Suppressor macrophage treated with lipopolysaccharide for 4 hours (primary cell): Measurements from ENCODE around the gene ESAM.

Experiments used
- DNase-seq: peaks from one replicate; pipeline ENCODE4 v3.0.0-alpha.2; 2020

Gene ESAM

DNA sequence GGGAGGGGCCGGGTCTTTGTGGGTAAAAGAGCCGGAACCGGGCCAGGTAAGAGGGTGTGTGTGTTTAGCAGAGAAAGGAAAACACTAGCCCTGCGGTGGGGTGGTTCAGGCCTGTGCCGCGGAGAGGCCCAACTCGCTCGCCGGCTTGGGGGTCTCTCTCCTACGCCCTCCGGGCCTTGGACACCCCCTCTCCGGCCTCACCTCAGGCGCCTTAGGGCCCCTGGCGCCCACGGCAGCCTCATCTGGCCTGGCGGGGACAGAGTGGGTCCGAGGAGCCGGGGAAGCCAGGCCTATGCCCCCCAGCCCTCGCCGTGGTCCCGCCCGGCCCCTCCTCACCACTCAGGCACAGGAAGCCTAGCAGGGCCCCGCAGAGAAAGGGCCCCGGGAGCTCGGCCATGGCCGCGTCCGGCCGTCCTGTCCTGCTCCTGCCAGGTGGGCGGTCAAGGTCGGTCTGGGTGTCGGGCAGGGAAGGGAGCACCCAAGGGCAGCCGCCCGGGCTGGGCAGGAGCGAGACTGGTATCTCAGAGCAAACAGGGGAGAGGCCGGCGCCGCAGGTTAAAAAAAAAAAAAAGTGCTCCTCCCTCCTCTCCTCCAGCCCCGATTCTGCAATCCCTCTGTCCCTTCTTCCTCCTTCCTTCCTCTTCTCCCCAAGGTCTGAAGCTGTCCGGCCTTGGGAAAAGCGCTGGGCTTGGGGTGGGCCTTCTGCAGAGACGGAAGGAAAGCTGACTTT lies 10.2 kb downstream of the ESAM start, which contains the start of gene VSIG2:
Gene VSIG2, minus strand, starts transcription at position 515 of the 730 bp plus-strand sequence. Its CDS starts 118 bp downstream, at position 397.
- DNase-seq: no peak

DNA sequence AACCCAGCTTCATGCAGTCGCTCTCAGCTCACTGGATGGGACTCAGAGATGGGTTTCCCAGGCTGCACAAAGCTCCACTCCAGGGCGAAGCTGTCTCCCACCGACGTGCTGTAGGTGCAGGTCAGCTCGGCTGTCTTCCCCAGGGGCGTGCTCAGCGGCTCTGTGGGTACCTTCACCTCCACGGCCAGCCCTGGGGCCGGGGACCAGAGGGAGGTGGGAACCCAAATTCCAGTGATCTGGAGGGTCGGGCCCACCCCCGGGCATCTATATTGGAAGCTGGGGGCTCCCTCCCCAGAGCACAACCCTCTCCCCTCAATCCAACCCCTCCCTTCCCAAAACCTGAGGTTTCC lies 10.7 kb downstream of the ESAM start:
- no peak for DNase-seq

DNA sequence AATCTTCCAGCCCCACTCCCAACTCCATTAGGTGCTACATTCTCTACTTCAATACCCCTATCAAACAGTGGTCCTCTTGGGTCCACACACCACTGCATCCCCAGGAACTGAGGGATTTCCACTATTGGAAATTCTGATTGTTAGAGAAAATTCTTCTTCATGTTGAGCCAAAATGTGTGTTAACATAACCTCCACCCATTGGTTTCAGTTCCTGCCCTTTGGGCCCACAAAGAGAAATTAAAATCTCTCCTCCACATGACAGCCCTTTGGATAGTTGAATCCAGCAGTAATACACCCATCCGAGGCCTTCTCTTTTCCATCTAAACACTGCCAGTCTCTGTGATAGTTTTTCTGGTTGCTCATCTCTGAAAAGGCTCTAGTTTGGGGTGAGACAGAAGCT lies 12.2 kb downstream of the ESAM start:
- peak; percentile 37 for DNase-seq

DNA sequence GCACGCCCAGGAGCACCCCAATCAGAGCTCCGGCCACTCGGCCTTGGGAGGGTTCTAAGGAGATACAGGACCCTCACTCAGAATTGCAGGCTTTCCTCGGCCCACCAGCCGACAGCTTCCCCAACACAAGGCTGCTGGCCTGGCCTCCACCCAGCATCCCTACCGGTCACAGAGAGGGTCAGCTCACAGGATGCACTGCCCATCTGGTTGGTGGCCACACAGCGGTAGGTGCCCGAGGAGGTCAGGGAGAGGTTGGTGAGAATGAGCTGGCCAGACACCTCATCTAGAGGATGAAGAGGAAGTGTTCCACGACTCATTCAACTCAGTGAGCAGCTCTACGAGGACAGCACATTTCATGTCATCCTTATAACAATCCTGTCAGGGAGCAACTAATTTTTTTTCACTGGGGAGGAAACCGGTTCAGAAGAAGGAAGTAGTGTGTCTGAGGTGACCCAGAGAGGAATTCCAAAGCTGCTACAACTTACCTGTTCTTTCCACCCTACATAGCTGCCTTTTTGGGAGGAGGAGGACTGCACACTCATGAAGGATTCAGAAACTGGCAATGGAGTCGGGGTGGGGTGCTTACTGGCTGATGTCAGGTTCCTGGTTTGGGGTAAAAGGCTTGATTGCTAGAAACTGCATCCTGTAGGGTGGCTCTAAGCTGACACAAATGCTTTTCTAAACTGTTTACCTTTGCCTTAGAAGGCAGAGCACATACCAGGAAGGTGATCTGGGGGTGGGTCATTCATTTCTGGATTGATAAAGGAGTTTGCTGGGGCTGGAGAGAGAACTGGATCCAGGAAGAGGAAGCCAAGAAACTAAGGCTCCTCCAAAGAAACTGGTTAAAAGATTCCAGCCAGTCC lies 13.4 kb downstream of the ESAM start:
- DNase-seq: peak; percentile 44

DNA sequence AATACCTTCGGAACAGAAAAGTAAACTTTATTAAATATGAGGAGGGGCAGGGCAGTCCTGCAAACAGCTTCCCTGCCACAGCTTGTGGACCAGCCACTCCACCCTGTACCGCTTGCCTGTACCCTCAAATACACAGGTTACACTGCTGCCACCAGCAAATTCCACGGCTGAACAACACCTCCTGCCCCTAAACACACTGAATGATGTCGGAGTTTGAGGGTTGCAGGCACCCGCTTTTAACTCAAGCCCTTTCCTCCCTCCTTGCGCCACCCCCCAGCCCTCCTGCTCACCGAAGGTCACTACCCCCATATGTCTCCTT lies 14.0 kb downstream of the ESAM start:
- DNase-seq: no peak

DNA sequence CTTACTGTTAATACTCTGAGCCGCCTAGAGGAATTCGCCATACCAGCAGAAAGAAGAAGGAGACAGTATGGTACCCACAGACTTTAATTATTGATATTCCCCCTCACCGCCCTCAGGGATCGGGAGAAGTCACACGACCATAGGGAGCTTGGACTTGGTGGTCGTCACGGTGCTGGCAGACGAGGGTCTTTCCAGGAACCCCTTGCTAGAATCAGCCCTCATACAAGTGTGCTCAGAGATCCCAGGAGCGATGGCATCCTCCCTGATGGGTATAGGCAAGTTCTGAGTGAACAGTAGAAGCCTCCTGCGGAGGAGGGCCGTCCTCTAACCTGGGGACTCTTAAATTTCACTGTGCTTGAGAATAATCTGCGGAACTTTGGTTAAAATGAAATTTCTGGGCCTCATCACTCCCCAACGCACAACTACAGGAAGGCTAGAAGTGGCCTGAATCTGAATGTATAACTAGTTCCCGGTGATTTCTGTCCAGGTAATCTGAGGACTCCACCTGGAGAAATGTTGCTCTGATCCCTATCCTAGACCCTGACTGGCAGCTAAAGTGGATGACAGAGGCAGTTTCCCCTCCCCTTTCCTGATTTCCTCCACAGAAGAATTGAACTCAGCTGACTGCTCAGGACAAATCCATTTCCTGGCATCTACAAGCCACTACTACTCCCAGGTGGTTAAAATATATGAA lies 14.5 kb downstream of the ESAM start:
- DNase-seq: no peak

DNA sequence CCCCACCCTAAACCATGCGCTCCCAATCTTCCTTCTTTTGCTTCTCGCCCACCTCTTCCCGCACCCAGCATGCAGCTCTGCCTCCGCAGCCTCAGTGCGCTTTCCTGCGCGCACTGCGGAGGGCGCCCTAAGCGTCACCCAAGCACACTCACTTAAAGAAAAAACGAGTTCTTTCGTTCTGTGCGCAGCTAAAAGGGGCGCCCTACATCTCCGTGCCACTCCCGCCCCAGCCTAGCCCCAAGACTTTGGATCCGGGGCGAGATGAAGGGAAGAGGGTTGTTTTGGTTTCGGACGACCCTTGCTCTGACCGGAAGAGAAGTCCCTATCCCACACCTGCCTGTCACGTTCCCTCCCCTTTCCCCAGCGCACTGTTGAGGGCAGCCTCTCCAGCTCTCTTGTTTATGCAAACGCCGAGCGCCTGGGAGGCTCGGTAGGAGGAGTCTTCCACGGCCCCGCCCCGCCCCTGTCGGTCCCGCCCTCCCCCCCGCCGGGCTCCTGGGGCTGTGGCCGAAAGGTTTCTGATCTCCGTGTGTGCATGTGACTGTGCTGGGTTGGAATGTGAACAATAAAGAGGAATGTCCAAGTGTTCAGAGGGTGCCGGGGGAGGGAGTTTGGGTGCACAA lies 15.4 kb downstream of the ESAM start:
- DNase-seq: peak; percentile 67

DNA sequence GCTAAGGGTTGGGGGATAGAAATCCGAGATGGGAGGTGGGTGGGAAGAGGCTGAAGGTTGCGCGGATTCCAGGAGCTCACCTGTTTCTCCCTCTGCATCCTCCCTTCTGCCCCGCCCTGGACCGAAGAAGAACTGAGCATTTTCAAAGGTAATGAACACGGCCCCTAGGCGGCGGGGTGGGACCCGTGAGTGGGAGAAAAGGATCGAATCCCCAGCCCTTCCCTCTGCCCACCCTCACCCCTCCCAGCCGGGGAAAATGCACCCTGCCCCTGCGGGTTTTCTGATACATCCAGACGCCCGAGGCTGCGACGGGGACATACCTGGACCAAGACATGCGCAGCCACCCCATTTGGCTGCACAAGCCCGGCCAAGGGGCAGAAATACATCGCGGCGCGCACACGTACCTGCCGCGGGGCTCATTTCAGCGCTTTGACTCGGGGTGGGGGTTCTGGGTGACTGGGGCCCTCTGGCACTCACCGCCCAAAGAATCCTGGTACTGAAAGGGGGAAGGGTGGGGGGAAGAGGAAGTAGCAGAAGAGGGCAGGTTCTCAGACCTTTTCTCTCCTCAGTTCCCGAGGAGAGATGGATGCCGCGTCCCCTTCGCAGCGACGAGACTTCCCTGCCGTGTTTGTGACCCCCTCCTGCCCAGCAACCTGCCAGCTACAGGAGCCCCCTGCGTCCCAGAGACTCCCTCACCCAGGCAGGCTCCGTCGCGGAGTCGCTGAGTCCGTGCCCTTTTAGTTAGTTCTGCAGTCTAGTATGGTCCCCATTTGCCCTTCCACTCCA lies 16.1 kb downstream of the ESAM start:
- DNase-seq: no peak

DNA sequence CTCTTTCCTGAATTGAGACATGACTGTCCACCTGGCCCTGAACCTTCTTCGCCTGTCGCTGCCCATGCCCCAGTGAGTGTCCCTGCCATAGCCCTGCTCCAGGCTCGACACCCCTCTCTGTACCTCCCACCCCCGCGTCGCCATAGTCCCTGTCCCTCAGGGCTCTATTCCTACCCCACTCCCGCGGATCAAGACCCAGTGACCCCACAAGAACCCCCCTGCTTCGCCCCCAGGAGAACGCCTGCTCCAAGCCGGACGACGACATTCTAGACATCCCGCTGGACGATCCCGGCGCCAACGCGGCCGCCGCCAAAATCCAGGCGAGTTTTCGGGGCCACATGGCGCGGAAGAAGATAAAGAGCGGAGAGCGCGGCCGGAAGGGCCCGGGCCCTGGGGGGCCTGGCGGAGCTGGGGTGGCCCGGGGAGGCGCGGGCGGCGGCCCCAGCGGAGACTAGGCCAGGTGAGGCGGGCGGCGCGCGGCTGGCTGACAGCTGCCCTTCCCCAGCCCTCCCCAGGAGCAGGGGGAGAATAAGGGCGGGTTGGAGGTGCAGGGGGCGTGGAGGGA lies 16.7 kb downstream of the ESAM start:
- no peak for DNase-seq

DNA sequence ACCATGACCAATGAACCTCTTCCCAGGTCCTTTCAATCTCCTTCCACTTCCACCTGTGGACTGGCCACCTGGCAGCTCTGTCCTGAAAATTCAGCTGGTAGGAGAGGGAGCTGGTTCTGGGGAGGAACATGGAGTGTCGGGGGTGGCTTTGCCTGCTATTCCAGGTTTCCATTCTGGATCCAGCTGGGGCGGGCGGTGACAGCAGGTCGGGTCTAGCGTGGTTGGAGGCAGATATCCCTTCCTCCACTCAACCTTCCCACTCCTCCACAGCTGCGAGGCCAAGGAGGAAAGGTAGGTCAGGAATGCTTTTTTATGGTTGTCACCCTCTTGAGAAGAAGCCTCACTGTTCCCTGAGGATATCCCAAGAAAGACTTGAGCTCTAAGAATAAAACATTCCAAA lies 19.0 kb downstream of the ESAM start:
- DNase-seq: no peak

DNA sequence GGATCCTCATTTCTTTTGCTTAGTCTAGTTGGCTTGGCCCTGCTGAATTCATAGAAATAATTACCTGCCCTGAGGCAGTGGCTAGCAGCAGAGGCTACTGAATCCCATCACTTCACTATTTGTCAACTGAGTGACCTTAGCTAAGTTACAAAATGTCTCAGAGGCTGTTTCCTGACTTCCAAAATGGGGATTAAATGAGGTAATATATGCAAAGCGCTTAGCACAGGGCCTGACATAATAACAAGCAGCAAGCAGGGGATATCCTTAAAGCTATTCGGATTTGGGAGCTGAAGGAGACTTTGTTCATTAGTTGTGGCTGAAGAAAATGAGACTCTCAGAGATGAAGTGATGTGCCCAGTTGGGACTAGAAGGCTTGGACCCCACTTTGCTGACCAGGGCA lies 19.5 kb downstream of the ESAM start:
- peak; percentile 33 for DNase-seq

DNA sequence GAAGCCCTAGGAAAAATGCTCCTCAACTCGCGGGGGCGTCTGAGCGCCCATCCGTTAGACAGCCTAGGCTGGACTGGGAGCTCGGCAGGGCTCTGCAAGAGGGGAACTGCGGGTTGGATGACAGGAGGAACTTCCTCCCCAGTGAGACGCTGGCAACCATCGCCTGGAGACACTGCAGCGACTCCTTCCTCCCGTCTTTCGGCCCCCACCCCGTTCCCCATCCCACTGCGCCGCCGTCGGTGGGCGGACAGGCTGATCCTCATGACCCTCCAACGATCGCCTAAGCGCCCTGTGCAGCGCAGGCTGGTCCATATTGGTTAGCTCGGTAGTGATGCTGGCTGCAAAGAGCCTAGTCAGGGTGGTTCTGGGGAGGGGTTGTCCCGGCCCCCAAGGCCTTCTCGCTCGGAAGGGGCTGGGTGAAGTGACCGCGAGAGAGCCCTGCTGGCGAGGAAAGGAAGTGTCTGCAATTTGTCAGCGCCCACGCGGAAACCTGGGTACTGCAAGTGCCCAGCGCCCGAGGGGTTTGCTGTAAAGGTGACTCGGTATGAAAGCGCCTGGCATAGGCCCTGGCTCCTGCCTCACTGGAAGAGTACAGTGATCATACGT lies 21.7 kb downstream of the ESAM start:
- peak; percentile 61 for DNase-seq

DNA sequence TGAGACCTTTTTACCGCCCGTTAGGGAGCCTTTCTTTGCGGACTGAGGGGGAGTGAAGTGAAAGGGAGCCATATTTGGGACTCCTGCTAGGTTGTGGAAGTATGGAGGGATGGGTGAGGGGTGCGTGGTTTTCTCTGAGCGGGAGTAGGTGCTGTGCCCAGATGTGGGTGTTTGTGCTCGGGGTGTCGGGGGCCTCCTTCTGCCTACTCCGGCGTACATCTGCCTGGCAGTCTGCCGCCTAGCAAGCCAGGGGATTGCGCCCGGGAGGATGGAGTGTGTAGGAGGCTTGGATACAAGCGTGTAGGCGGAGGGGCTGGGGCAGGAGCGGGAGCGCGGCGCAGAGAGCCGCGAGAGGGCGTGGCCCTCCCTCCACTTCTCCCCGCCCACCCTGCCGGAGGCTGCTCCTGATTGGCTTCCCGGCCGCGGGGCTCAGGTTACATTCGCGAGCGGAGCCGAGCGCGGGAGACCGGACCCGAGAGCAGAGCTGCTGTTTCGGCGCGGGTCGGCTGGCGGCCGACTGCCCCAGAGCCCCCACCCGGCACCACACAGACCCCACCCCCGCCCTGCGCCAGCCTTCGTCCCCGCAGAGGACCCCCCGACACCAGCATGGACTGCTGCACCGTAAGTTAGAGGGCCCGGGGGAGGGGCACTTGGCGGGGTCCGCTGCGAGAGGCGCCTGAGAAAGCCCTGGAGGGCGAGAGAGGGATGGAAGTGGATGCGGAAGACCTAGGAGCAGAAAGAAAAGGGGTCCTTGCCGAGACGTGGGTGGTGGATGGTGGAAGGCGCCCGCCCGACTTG lies 22.4 kb downstream of the ESAM start, which contains the start of gene NRGN:
Gene NRGN, plus strand, starts transcription at position 464 of the 798 bp plus-strand sequence. Its CDS starts 143 bp downstream, at position 607.
- peak; percentile 82 for DNase-seq

DNA sequence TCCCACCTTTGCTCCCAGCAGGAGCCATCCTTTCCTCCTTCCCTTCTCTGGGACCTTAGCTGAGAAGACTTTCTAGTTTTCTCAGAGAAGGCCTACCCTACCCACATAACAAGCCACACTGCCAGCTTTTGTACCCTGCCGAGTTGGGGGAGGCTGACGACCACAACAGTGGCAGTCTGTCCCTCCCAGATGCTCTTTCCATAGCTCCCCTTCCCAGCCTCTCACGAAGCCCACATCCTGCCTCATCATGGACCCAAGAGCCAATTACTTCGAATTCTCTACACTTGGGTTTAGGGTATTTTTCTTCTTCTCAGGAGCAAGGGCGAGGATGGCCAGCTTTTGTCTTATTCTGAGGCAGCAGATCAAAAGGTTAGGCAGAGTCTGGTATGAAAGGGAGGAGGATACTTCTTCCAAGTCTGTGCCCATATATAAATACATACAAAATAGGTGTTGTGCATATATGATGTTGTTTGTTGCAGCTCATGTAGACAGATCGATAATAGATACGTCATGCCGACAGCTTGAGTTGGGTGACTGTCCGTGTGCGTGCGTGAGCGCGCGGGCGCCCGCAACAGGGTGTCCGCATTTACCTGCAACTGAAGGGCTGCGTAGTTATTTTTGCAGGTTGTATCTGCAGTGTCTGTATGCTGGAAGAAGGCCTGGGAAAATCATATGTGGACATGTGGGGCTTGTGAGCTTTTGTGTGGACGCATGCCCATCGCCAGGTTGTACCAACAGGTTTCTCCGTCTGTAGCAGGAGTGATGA lies 23.2 kb downstream of the ESAM start:
- no peak for DNase-seq

DNA sequence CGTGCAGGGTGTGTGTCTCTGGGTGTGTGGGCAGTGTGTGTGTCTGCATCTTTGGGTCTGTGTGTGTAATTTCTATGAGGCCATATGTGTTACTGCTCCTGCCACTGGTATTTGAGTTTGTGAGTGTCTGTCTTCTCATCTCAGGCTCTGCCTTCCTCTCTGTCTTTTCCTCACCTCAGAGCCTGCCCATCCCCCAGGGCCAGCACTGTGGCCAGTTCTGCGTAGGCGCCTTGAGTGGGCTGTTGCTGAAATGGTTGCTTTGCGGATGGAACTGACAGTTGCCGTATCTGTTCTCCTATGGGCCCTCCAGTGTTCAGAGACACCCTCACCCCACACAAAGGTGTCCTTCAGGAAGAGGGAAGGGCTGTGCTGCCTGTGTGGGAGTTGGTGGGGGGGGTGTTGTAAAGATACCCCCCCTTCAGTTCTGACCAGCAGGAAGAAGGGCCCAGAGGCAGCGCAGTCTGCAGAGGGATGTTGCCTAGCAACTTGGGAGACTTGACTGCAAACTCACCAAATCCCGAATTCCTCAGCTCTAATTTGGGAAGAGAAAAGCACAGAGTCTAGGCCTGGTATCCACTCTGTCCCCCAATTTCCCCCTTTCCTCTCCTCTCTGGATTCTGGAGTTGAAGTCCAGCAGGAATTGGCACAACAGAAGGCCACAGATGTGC lies 24.3 kb downstream of the ESAM start:
- DNase-seq: no peak

DNA sequence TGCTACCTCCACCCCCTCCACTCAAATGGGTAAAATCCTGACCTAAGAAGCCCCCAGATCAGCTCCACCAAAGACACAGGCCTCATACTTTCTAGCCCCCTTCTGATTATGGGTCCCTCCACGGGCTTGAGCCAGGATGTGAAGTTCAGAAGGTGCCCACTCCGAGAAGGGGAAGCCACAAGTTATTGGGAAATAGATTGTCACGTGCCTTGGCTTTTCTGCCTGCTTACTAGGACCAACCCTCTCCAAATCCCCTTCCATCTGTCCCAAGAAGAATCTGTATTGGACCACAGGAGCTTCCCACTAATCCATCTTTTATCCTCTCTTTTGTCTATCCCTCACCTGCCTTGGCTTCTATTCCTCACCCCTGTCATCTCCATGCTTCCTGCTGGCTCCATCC lies 25.4 kb downstream of the ESAM start:
- peak; percentile 58 for DNase-seq

DNA sequence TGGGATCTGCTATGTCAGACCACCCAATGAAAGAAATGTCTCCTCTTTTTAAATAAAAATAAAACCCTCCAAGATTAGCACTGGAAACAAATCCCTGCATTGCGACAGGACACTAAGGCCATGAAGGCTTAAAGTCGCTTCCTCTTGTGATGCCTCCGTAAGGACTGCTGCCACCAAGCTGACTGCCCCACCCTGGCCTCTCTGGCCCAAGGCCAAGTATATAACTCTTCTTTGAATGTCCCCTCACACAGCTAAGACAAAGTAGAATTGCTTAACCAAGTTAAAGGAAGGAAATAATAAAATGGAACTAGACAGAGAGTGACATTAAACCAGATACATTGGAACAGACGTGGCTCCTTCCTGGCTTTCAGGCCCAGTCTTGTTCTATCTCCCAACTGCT lies 29.9 kb downstream of the ESAM start:
- DNase-seq: peak; percentile 71

DNA sequence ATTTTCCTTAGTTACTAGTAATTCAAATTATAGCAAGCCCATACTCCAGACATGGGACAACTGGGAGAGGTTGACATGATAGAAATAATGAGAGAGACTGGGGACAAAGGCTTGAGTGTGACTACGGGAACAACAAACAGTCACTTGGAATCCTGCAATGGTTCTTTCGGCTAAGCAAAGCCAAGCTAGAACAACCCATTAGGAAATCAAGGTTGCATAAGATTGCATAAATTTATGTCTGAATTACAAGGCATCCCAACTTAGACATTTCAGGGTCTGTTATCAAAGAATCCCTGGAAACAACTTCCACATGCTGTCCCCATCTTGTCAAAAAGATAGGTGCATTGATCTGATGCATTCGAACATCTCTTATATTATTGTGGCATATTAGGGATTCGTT lies 32.5 kb downstream of the ESAM start:
- no peak for DNase-seq

DNA sequence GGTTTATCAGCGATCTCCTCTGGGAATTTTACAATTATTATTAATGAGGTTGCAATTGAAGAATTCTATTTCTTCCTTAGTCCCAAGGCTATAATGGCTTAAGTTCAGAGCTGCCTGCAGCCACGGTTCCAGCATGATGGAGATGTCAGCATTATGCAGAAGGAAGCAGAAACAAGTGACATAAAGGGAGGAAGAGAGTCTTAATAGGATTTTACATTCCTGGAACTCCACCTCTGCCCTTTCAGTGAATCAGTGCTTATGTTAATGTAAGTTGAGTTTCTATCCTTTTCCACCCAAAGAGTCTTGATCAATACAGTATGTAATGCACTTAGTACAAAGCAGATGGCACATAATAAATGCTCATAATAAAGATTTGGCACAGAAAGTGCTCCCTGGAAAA lies 34.0 kb downstream of the ESAM start:
- DNase-seq: no peak
